NCI-H1417 treated with DMSO at 0.1 percent for 48 hours (cell line): ENCODE results near the gene BCAR3.
A peak's percentile ranks its signal among the peaks of the same experiment; 100 is the strongest.

Experiments
- DNase-seq: peaks from one replicate; lab custom pipeline; 2025; lab: John Stamatoyannopoulos, UW

Gene BCAR3

DNA sequence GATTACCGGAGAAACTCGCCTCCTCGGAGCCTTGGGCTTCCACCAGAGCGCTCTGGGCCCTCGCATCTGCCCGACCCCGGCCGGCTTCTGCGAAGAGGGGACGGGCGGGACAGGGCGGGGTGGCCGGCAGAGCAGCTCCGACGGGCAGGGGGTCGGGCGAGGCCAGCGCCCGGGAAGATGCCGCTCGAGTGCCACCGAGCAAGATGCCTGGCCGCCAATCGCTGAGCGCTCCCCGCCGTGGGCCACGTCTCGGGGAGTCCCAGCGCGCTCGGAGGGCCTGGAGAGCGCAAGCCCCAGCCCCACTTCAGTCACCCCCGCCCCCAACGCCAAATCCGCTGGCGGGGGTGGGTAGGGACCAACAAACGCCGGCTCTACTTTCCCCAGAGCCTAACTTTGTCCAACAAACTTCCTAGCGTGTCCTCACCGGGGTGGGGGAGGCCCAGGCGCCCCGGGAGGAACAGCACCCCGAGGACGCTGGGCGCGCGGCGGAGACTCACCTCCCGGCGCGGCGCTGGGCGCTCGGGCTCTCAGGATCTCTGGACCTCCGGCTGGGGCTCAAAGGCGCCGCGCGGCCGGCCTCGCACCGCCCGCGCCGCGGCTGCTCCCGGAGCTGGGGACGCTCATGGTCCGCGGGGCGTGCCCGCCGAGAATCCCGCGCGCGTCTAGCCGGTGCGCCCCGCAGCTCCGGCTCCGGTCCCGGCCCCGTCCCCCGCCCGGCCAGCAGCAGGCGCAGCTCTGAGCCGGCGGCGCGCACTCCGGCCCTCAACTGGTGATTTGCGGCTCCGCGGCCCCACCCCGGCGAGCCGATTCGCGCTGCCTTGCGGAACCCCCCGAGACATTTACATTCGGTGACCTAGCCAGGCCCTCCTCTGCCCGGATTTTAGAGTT is at the start of gene BCAR3:
Gene BCAR3, minus strand, starts transcription at position 737 of the 888 bp plus-strand sequence. CDS start 6,907 bp downstream, outside the sequence.
- peak; percentile 32 for DNase-seq

GRCh38 chr1:93730621-93731020 is 49.0 kb upstream of the BCAR3 start:
- DNase-seq: no peak

- no peak for DNase-seq
Observed at GRCh38 chr1:93729906-93730305, 48.3 kb upstream of the BCAR3 start.

GRCh38 chr1:93729502-93729901 is 47.9 kb upstream of the BCAR3 start:
- no peak for DNase-seq

GRCh38 chr1:93728480-93729131 is 47.0 kb upstream of the BCAR3 start:
- no peak for DNase-seq

DNA sequence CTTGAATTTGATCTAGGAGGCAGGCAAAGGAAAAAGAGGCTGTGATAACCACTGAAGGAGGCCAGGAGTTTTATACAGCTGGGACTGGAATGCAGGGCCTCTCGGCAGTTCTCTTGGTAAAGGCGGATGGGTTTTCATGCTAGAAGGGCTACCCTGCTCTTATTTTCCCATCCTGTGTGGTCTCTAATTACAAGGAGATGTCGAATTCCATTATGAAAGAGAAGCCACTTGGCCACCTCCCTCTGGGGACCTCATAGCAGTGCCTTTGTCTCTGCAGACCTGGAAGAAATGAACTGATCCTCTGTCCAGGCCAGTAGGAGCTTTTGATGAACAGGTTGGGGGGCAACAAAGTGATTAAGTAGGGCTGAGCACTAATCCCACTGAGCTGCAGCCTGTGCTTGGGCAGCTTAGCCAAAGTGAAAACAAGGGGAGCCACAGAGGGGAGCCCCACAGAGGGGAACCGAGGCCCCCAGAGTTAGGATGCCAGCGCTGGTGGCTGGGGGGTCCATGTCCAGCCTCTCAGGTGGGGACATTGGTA is 42.2 kb upstream of the BCAR3 start:
- no peak for DNase-seq

DNA sequence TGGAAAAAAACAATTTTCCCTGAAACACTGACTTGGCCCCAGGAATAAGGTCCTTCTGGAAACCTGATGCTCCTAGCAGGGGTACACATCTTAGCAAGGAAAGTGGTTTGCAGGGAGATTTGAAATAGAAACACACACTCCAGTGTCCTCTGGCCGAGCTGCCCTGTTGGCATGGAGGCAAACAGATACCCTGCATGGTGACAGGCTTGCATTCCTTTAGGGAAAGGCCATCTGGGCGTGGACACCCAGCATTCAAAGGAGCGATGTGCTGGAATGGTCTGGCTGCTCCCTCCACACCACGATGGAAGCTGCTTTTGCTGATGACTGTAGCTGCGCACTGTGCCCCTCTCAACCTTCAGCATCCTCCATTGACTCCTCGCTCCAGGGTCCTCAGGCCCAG is 41.5 kb upstream of the BCAR3 start:
- no peak for DNase-seq

DNA sequence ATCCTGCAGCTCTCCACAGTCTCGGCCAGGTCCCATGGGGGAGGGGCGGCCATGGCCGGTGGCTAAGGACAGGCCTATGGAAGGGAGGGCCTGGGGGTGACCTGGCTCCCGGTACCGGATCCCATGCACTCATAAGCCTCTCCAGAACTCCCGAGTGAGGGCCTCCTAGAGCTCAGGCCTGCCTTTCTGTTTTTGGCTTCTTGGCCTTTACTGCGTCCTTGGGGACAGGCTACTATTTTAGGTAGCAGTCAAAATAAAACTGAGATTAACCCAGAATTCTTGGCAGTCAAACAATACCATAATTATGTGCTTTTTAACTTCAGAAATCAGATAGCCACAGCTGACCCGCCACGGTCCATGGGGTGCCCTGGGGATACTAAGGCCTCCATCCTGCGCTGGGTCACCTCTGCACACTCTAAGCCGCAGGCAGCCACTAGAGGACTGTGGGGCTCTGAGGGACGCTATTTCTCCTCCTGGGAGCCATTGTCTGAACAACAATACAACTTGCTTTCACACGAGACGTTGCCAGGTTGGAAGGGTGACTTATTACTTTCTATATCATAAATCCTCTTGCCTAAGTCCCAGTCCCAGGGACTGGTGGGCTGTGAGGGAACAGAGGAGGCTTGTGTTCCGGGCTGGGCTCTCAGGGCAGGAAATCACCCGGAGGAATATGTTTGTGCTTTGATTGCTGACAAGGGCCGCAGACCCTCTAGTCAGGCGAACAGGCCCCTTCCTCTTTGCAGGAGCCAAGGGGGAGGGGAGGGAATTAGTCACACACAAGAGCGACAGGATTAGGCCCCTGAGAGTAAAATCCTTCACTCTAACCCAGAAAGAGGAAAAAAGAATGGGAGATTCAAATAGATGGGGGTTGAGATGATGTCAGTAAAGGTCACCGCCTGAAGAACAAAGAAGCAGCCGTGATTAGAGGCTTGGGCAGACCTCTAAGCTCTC is 40.7 kb upstream of the BCAR3 start:
- DNase-seq: no peak

DNA sequence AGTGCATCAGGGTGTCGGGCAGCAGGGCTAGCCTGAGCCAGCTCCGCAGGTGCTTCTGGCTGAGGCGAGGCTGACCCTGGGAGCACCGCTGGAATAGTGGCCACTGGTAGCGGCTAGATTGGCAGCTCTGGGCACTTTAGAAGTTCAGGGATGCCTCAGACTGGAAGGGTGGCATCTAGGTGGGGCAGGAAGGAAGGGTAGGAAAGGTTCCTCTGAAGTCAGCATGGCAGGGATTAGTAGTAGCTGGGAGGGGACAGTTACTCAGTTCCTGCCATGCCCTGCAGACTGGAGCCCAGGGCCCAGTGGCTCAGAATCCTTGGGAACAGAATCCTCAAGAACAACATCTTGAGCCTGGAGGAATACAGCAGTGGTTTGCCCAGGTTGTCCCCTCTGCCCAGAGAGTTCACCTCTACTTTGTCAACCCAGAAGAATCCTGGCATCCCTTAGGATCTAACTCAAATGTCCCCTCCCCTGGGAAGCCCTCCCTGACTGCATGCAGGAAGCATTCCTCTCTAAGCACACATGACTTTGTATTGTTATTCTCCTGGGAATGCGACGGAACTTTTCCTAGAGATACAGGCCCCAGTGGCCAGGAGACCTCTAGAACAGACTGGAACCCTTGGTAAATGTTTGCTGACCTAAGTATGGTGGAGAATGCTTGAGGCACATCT is 39.5 kb upstream of the BCAR3 start:
- DNase-seq: no peak

DNA sequence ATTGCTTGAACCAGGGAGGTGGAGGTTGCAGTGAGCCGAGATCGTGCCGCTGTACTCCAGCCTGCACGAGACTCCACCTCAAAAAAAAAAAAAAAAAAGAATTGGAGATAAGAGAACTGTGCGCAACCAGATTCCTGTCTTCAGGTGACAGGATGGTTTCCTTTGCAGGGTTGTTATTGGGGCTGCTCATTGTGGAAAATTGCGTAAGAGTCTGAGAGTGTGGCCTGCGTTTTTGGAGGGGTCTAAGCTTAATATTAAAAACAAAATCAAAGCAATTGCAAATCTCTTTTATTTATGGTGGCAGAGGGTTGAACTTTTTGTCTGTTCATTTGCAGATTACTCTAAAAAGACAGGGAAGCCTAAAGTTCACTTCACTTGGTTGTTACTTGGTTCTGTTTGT is 36.0 kb upstream of the BCAR3 start:
- no peak for DNase-seq

DNA sequence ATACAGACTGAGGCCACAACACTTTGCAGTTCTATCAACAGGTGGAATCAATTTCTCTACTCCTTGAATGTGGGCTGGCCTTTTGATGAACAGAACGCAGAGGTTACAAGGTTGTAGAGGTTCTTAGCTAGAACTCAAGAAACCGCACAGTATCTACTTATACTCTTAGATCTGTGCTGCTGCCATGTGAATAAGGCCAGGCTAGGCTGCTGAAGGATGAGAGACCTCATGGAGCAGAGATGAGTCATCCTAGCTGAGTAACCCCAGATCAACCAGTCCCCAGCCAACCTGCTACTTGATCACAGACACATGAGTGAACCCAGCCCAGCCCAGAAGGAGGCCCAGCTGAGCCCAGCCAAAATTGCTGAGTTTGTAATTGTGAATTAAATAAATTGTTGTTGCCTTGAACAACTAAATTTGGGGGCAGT is 35.3 kb upstream of the BCAR3 start:
- DNase-seq: no peak

DNA sequence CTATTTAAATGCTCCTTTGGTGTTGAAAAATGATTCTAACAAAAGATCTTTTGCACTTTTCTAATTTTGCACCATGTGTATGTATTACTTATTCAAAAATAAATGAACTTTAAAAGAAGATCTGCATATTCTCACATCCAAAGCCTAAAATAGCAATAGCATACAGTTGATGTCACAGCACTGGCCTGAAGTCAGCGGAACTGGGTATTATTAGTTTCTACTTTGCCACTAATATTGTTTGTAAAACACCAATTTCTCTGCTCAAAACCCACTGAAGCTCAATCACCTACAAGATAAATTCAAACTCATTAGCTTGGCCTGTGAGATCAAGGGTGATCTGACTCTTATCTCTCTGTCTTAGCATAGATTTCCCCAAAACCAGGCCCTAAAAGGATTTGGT is 34.5 kb upstream of the BCAR3 start:
- no peak for DNase-seq

GRCh38 chr1:93715529-93716126 is 34.0 kb upstream of the BCAR3 start:
- no peak for DNase-seq

DNA sequence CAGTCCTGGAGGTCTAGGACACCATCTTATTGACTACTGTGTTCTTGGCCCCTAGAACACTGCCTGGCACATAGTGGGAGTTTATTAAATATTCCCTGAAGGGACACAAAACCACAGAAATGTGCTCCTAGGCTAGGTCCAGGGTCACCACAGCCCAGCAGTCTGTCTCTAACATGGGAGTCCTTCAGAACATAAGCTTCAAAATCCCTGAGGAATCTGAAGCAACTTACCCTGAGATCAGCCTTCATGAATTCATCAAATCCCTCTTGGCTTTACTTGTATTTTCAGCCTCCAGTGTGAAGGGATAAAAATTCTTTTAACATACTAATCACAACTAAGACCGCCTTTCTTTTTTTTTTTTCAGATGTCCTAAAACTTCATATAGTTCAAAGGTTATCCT is 32.7 kb upstream of the BCAR3 start:
- DNase-seq: no peak

- no peak for DNase-seq
Observed at GRCh38 chr1:93713341-93713740, 31.7 kb upstream of the BCAR3 start.

- no peak for DNase-seq
Observed at GRCh38 chr1:93712741-93713140, 31.1 kb upstream of the BCAR3 start.

- DNase-seq: no peak
Observed at GRCh38 chr1:93710499-93711453, 29.1 kb upstream of the BCAR3 start.

GRCh38 chr1:93708734-93709481 is 27.3 kb upstream of the BCAR3 start:
- DNase-seq: peak; percentile 19

DNA sequence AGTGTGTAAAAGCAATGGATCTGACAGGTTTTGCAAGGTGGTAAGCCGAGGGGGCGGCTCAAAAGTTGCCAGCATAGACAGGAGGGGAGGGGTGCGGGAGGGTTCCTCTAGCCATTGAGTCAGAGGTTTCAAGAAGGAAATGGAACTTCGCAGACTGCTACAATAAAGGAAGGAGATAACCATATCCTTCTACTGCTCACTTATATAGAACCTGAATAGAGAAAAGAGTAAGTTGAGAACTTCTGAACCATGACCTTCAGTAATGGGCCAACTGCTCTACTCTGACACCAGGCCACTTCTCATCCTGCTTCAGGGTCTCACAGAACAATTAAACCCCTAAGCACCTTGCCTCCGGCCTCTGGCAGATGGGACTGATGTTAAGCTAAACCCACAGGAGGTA is 26.3 kb upstream of the BCAR3 start:
- DNase-seq: no peak
